Measurements from ENCODE around the gene HECTD4. TPM values are rescaled to one million over a fixed set of nuclear protein-coding genes. Genes with fewer than 3 reads are reported as not detected.

Gene HECTD4
- total and polyA plus RNA-seq, 4 donors: 4.3 to 80.1 (median 25.5) TPM

GRCh38 chr12:112375105-112375504 lies 7.1 kb downstream of the HECTD4 start:
- H3K4me3 ChIP-seq (ENCODE audit: low read depth in 1 of 3, low read length in 3 of 3): no peak overlapping the region
- 70% methylated on average over 5 of the region's 5 CpGs for WGBS
- no peaks in the 10 kb centered on the region for H3K9me3 ChIP-seq (ENCODE audit: control insufficient read depth in 4 of 4, low read length in 3 of 4)
- H3K27ac ChIP-seq (ENCODE audit: low read depth in 1 of 2, low read length in 2 of 2): no peak overlapping the region
- H3K27me3 ChIP-seq (ENCODE audit: control insufficient read depth in 4 of 4, insufficient read depth in 4 of 4, low read length in 3 of 4): no peaks in the 10 kb centered on the region
- no peak for DNase-seq (ENCODE audit: low spot score)
- no peaks in the 10 kb centered on the region for H3K4me1 ChIP-seq (ENCODE audit: control insufficient read depth in 4 of 4, insufficient read depth in 4 of 4, low read length in 3 of 4)
- no peak overlapping the region for H3K9ac ChIP-seq (ENCODE audit: low read depth in 1 of 2, low read length in 2 of 2)
- H3K36me3 ChIP-seq (ENCODE audit: control insufficient read depth in 4 of 4, insufficient read depth in 3 of 4, low read depth in 1 of 4, low read length in 3 of 4): no peaks in the 10 kb centered on the region
- no peak for TF ChIP-seq FOXA2 (IDR thresholded peaks at IDR 0.05)
- TF ChIP-seq GABPA (IDR thresholded peaks at IDR 0.05 in 1 of 2, conservative IDR thresholded peaks at IDR 0.05 in 1 of 2): no peak
- no peak for TF ChIP-seq RXRA (IDR thresholded peaks at IDR 0.05)
- TF ChIP-seq CTCF (IDR thresholded peaks at IDR 0.05; ENCODE audit: low read depth, low read length, missing input control): no peak
- no peak for TF ChIP-seq FOXA1 (IDR thresholded peaks at IDR 0.05)
- TF ChIP-seq HNF4G (IDR thresholded peaks at IDR 0.05): no peak
- TF ChIP-seq REST (IDR thresholded peaks at IDR 0.05): no peak
- no peak for TF ChIP-seq TAF1 (conservative IDR thresholded peaks at IDR 0.05)
- no peak for TF ChIP-seq MAX (IDR thresholded peaks at IDR 0.05)

GRCh38 chr12:112374166-112374740 lies 8.0 kb downstream of the HECTD4 start:
- H3K27ac ChIP-seq (ENCODE audit: low read depth in 1 of 2, low read length in 2 of 2): no peak overlapping the region
- no peak for DNase-seq (ENCODE audit: low spot score)
- WGBS: 97% methylated on average over 3 of the region's 3 CpGs
- H3K9me3 ChIP-seq (ENCODE audit: control insufficient read depth in 4 of 4, low read length in 3 of 4): no peaks in the 10 kb centered on the region
- no peak overlapping the region for H3K4me3 ChIP-seq (ENCODE audit: low read depth in 1 of 3, low read length in 3 of 3)
- H3K36me3 ChIP-seq (ENCODE audit: control insufficient read depth in 4 of 4, insufficient read depth in 3 of 4, low read depth in 1 of 4, low read length in 3 of 4): no peaks in the 10 kb centered on the region
- no peaks in the 10 kb centered on the region for H3K27me3 ChIP-seq (ENCODE audit: control insufficient read depth in 4 of 4, insufficient read depth in 4 of 4, low read length in 3 of 4)
- no peaks in the 10 kb centered on the region for H3K4me1 ChIP-seq (ENCODE audit: control insufficient read depth in 4 of 4, insufficient read depth in 4 of 4, low read length in 3 of 4)
- no peak overlapping the region for H3K9ac ChIP-seq (ENCODE audit: low read depth in 1 of 2, low read length in 2 of 2)
- TF ChIP-seq REST (IDR thresholded peaks at IDR 0.05): no peak
- TF ChIP-seq YY1 (IDR thresholded peaks at IDR 0.05): no peak
- no peak for TF ChIP-seq FOXA2 (IDR thresholded peaks at IDR 0.05)
- no peak for TF ChIP-seq GABPA (IDR thresholded peaks at IDR 0.05 in 1 of 2, conservative IDR thresholded peaks at IDR 0.05 in 1 of 2)
- no peak for TF ChIP-seq RAD21 (IDR thresholded peaks at IDR 0.05)
- no peak for TF ChIP-seq EGR1 (IDR thresholded peaks at IDR 0.05; ENCODE audit: low read depth in 2 of 2)
- TF ChIP-seq TAF1 (conservative IDR thresholded peaks at IDR 0.05): no peak
- no peak for TF ChIP-seq FOXA1 (IDR thresholded peaks at IDR 0.05)
- no peak for TF ChIP-seq HNF4A (conservative IDR thresholded peaks at IDR 0.05)
- no peak for TF ChIP-seq NR2F2 (IDR thresholded peaks at IDR 0.05)
- TF ChIP-seq JUND (IDR thresholded peaks at IDR 0.05): no peak
- no peak for TF ChIP-seq ATF3 (IDR thresholded peaks at IDR 0.05)
- no peak for TF ChIP-seq HNF4G (IDR thresholded peaks at IDR 0.05)
- TF ChIP-seq SP1 (IDR thresholded peaks at IDR 0.05): no peak
- no peak for TF ChIP-seq MAX (IDR thresholded peaks at IDR 0.05)
- no peak for TF ChIP-seq CTCF (IDR thresholded peaks at IDR 0.05; ENCODE audit: low read depth, low read length, missing input control)

Data from liver (tissue), 9 donors.